GM23338 (cell line): Measurements from ENCODE around the gene ZNF808. TPM values are rescaled to one million over a fixed set of nuclear protein-coding genes. Genes with fewer than 3 reads are reported as not detected.
A peak's percentile ranks its signal among the peaks of the same experiment; 100 is the strongest.

Source experiments
- ATAC-seq: fragments of 200-7000 bp; cut with Tn5 transposase; 3 replicates; pipeline ENCODE4 v1.9.1; 2020
- DNase-seq: peaks from one replicate; pipeline ENCODE4 v3.0.0-alpha.2; 2015; ENCODE audit warnings: low spot score
- H2AFZ ChIP-seq: fragments of 200-600 bp; sonication (generic); 2 replicates; pipeline ENCODE4 v1.8.0; 2016; ENCODE audit warnings: antibody characterized with exemption, mild to moderate bottlenecking, moderate library complexity
- H3F3A ChIP-seq: fragments of 200-600 bp; sonication (generic); replicated peaks from 2 replicates; pipeline ENCODE4 v1.8.0; 2017; ENCODE audit warnings: antibody characterized with exemption, mixed run types, low read depth
- H3K27ac ChIP-seq: fragments of 200-600 bp; sonication (generic); 2 replicates; pipeline ENCODE4 v1.6.1; 2016; ENCODE audit warnings: low read depth
- H3K27me3 ChIP-seq: fragments of 200-600 bp; sonication (generic); 2 replicates; pipeline ENCODE4 v1.8.0; 2016; ENCODE audit warnings: mild to moderate bottlenecking, mixed run types, moderate library complexity; ENCODE audit not compliant: insufficient read depth
- H3K36me3 ChIP-seq: fragments of 200-600 bp; sonication (generic); 2 replicates; pipeline ENCODE4 v1.8.0; 2016; ENCODE audit warnings: mild to moderate bottlenecking; ENCODE audit not compliant: insufficient read depth
- H3K4me1 ChIP-seq: fragments of 200-600 bp; sonication (generic); 2 replicates; pipeline ENCODE4 v1.8.0; 2016; ENCODE audit warnings: mild to moderate bottlenecking, moderate library complexity; ENCODE audit not compliant: insufficient read depth
- H3K4me2 ChIP-seq: fragments of 200-600 bp; sonication (generic); 2 replicates; pipeline ENCODE4 v1.7.1; 2017; ENCODE audit warnings: mixed run types
- H3K4me3 ChIP-seq: fragments of 200-600 bp; sonication (generic); 2 replicates; pipeline ENCODE4 v1.6.1; 2016; ENCODE audit warnings: mixed run types
- H3K79me2 ChIP-seq: fragments of 200-600 bp; sonication (generic); replicated peaks from 2 replicates; pipeline ENCODE4 v1.8.0; 2017; ENCODE audit warnings: mild to moderate bottlenecking; ENCODE audit not compliant: insufficient read depth
- H3K9me2 ChIP-seq: fragments of 200-600 bp; sonication (generic); 2 replicates; pipeline ENCODE4 v1.8.0; 2017; ENCODE audit not compliant: insufficient read depth
- H4K20me1 ChIP-seq: fragments of 200-600 bp; sonication (generic); replicated peaks from 2 replicates; pipeline ENCODE4 v1.8.0; 2017; ENCODE audit warnings: mild to moderate bottlenecking; ENCODE audit not compliant: insufficient read depth
- H3K27ac Mint-ChIP-seq: 2 replicates; pipeline ENCODE4 v1.8.0; 2020; ENCODE audit warnings: inconsistent platforms, mild to moderate bottlenecking, moderate library complexity, mixed read lengths
- H3K27me3 Mint-ChIP-seq: 3 replicates; pipeline ENCODE4 v1.8.0; 2022; ENCODE audit warnings: low read depth, mild to moderate bottlenecking, moderate library complexity, mixed read lengths, inconsistent platforms; ENCODE audit not compliant: insufficient read depth, poor library complexity
- H3K36me3 Mint-ChIP-seq: 3 replicates; pipeline ENCODE4 v1.8.0; 2021; ENCODE audit warnings: low read depth, mild to moderate bottlenecking, inconsistent platforms, moderate library complexity, mixed read lengths
- H3K4me1 Mint-ChIP-seq: 3 replicates; pipeline ENCODE4 v1.8.0; 2020; ENCODE audit warnings: mild to moderate bottlenecking, inconsistent platforms, mixed read lengths
- H3K4me3 Mint-ChIP-seq: 3 replicates; pipeline ENCODE4 v1.8.0; 2021; ENCODE audit warnings: moderate library complexity, mild to moderate bottlenecking, inconsistent platforms, mixed read lengths
- H3K9me3 Mint-ChIP-seq: 3 replicates; pipeline ENCODE4 v1.8.0; 2020; ENCODE audit warnings: moderate library complexity, mild to moderate bottlenecking, inconsistent platforms, mixed read lengths
- CREB1 ChIP-seq: fragments of 250-450 bp; sonication (Bioruptor Pico); IDR thresholded peaks from 2 replicates; pipeline ENCODE4 v1.5.0; 2020; ENCODE audit warnings: low read depth, mild to moderate bottlenecking, moderate library complexity
- CTCF ChIP-seq, 2 experiments: fragments of 200-600 bp in 1 of 2; sonication (generic) in 1 of 2; conservative IDR thresholded peaks; 2 replicates each; pipeline versions ENCODE4 v1.5.1 to v1.6.1; 2016 to 2017; ENCODE audit warnings: antibody characterized with exemption in 2 of 2, low read depth in 2 of 2, mild to moderate bottlenecking in 2 of 2, moderate library complexity in 1 of 2
- EZH2phosphoT487 ChIP-seq: fragments of 200-600 bp; sonication (generic); IDR thresholded peaks from one replicate; pipeline ENCODE4 v1.8.1; 2018; ENCODE audit warnings: antibody characterized with exemption; ENCODE audit not compliant: unreplicated experiment
- JUNB ChIP-seq: IDR thresholded peaks from one replicate; pipeline ENCODE4 v1.6.1; 2016; ENCODE audit warnings: antibody characterized with exemption; ENCODE audit not compliant: unreplicated experiment
- NANOG ChIP-seq: IDR thresholded peaks from 2 replicates; pipeline ENCODE4 v1.6.1; 2016; ENCODE audit warnings: antibody characterized with exemption, borderline replicate concordance
- POLR2AphosphoS5 ChIP-seq: IDR thresholded peaks from 2 replicates; pipeline ENCODE4 v1.6.1; 2016; ENCODE audit warnings: antibody characterized with exemption, low read depth
- STAT1 ChIP-seq: IDR thresholded peaks from one replicate; pipeline ENCODE4 v1.6.1; 2016; ENCODE audit warnings: antibody characterized with exemption; ENCODE audit not compliant: unreplicated experiment
- ZNF114 ChIP-seq: fragments of 250-450 bp; sonication (Bioruptor Pico); IDR thresholded peaks from 2 replicates; pipeline ENCODE4 v1.5.0; 2020; ENCODE audit warnings: mild to moderate bottlenecking, moderate library complexity
- ZNF331 ChIP-seq: fragments of 250-450 bp; sonication (Bioruptor Pico); IDR thresholded peaks from 2 replicates; pipeline ENCODE4 v1.5.0; 2020; ENCODE audit warnings: low read depth, mild to moderate bottlenecking, moderate library complexity
- polyA plus RNA-seq: library from polyadenylated mRNA; unstranded; fragments of >200 nt; fragmentation: Nextera tagmentation; extraction: Ambion mirVana; gene quantifications from 2 replicates; pipeline ENCODE4 v1.2.1, GENCODE V29; 2016
- total RNA-seq: library from RNA; depleted of rRNA; stranded (reverse); fragments of >200 nt; shearing (Covaris generic); gene quantifications from 2 replicates; pipeline ENCODE4 v1.2.3, GENCODE V29; 2014
- TF ChIP-seq, protein P1 (sequence below): IDR thresholded peaks from 2 replicates; pipeline ENCODE4 v1.6.1; 2016; ENCODE audit warnings: antibody characterized with exemption
- TF ChIP-seq, protein P2 (sequence below): fragments of 250-450 bp; sonication (Bioruptor Pico); IDR thresholded peaks from 2 replicates; pipeline ENCODE4 v1.5.0; 2020; ENCODE audit warnings: mild to moderate bottlenecking, moderate library complexity

The ZNF808 gene
- total and polyA plus RNA-seq, 2 experiments from 2014 or later = 10.5 to 32.1 TPM

DNA sequence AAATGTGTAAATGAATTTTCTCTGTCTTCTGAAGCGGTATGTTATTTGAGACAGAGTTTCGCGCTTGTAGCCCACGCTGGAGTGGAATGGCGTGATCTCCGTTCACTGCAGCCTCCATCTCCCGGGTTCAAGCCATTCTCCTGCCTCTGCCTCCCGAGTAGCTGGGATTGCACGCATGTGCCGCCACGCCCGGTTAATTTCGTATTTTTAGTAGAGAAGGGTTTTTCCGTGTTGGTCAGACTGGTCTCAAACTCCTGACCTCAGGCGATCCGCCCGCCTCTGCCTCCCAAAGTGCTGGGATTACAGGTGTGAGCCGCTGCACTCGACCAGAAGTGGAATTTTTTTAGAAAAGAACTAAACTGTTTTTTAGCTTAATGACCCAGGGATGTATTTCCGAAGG, 3.4 kb upstream of the ZNF808 start:
- Mint-ChIP-seq H3K4me3 (no peak overlapping the region), H3K27me3 (peaks cover 15% of the 10 kb centered on the region), H3K9me3 (no peaks in the 10 kb centered on the region; the same call in 1 of the 3 replicates), H3K36me3 (no peaks in the 10 kb centered on the region; the same call in 2 of the 3 replicates), H3K4me1 (peaks cover 32% of the 10 kb centered on the region), H3K27ac (no peak overlapping the region)
- no peaks in the 10 kb centered on the region; the same call in 1 of the 2 replicates for H4K20me1 ChIP-seq
- no peak overlapping the region; the same call in 1 of the 2 replicates for H3K27ac ChIP-seq
- no peaks in the 10 kb centered on the region for H3K36me3 ChIP-seq
- no peak for TF ChIP-seq CTCF (conservative IDR thresholded peaks at IDR 0.05; ENCODE audit: low read depth in 2 of 2)
- TF ChIP-seq POLR2AphosphoS5 = no peak
- H3K79me2 ChIP-seq = peaks cover 7% of the 10 kb centered on the region; the same call in 1 of the 2 replicates
- no peak for DNase-seq
- H3K4me3 ChIP-seq = no peak overlapping the region
- no peak overlapping the region for H3K4me2 ChIP-seq
- H3F3A ChIP-seq = peaks cover 7% of the 10 kb centered on the region
- no peak for ATAC-seq
- H2AFZ ChIP-seq = no peak overlapping the region
- peaks cover 36% of the 10 kb centered on the region for H3K4me1 ChIP-seq
- no peaks in the 10 kb centered on the region for H3K9me2 ChIP-seq
- H3K27me3 ChIP-seq = no peaks in the 10 kb centered on the region

- peaks cover 6% of the 10 kb centered on the region for H3K4me1 ChIP-seq
- no peaks in the 10 kb centered on the region for H3K27me3 ChIP-seq
- peak overlapping the region; percentile 89 for H2AFZ ChIP-seq
- H3K4me1 Mint-ChIP-seq = peaks cover 7% of the 10 kb centered on the region
- DNase-seq = peak; percentile 46
- peak overlapping the region; percentile 91 for H3K27ac Mint-ChIP-seq
- peaks cover 15% of the 10 kb centered on the region for H3K79me2 ChIP-seq
- no peaks in the 10 kb centered on the region; the same call in 2 of the 3 replicates for H3K36me3 Mint-ChIP-seq
- peak overlapping the region; percentile 93 for H3K4me2 ChIP-seq
- peaks cover 4% of the 10 kb centered on the region for H3F3A ChIP-seq
- H3K4me3 ChIP-seq = peak overlapping the region; percentile 99
- H3K4me3 Mint-ChIP-seq = peak overlapping the region; percentile 97
- no peaks in the 10 kb centered on the region for H3K9me2 ChIP-seq
- no peaks in the 10 kb centered on the region; the same call in 1 of the 3 replicates for H3K9me3 Mint-ChIP-seq
- peak; percentile 54 for ATAC-seq
- H4K20me1 ChIP-seq = no peaks in the 10 kb centered on the region; the same call in 1 of the 2 replicates
- peaks cover 10% of the 10 kb centered on the region for H3K27me3 Mint-ChIP-seq
- H3K36me3 ChIP-seq = no peaks in the 10 kb centered on the region
- H3K27ac ChIP-seq = no peak overlapping the region
- TF ChIP-seq, protein P1, sequence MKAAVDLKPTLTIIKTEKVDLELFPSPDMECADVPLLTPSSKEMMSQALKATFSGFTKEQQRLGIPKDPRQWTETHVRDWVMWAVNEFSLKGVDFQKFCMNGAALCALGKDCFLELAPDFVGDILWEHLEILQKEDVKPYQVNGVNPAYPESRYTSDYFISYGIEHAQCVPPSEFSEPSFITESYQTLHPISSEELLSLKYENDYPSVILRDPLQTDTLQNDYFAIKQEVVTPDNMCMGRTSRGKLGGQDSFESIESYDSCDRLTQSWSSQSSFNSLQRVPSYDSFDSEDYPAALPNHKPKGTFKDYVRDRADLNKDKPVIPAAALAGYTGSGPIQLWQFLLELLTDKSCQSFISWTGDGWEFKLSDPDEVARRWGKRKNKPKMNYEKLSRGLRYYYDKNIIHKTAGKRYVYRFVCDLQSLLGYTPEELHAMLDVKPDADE = no peak
- no peak for TF ChIP-seq EZH2phosphoT487
- TF ChIP-seq, protein P2, sequence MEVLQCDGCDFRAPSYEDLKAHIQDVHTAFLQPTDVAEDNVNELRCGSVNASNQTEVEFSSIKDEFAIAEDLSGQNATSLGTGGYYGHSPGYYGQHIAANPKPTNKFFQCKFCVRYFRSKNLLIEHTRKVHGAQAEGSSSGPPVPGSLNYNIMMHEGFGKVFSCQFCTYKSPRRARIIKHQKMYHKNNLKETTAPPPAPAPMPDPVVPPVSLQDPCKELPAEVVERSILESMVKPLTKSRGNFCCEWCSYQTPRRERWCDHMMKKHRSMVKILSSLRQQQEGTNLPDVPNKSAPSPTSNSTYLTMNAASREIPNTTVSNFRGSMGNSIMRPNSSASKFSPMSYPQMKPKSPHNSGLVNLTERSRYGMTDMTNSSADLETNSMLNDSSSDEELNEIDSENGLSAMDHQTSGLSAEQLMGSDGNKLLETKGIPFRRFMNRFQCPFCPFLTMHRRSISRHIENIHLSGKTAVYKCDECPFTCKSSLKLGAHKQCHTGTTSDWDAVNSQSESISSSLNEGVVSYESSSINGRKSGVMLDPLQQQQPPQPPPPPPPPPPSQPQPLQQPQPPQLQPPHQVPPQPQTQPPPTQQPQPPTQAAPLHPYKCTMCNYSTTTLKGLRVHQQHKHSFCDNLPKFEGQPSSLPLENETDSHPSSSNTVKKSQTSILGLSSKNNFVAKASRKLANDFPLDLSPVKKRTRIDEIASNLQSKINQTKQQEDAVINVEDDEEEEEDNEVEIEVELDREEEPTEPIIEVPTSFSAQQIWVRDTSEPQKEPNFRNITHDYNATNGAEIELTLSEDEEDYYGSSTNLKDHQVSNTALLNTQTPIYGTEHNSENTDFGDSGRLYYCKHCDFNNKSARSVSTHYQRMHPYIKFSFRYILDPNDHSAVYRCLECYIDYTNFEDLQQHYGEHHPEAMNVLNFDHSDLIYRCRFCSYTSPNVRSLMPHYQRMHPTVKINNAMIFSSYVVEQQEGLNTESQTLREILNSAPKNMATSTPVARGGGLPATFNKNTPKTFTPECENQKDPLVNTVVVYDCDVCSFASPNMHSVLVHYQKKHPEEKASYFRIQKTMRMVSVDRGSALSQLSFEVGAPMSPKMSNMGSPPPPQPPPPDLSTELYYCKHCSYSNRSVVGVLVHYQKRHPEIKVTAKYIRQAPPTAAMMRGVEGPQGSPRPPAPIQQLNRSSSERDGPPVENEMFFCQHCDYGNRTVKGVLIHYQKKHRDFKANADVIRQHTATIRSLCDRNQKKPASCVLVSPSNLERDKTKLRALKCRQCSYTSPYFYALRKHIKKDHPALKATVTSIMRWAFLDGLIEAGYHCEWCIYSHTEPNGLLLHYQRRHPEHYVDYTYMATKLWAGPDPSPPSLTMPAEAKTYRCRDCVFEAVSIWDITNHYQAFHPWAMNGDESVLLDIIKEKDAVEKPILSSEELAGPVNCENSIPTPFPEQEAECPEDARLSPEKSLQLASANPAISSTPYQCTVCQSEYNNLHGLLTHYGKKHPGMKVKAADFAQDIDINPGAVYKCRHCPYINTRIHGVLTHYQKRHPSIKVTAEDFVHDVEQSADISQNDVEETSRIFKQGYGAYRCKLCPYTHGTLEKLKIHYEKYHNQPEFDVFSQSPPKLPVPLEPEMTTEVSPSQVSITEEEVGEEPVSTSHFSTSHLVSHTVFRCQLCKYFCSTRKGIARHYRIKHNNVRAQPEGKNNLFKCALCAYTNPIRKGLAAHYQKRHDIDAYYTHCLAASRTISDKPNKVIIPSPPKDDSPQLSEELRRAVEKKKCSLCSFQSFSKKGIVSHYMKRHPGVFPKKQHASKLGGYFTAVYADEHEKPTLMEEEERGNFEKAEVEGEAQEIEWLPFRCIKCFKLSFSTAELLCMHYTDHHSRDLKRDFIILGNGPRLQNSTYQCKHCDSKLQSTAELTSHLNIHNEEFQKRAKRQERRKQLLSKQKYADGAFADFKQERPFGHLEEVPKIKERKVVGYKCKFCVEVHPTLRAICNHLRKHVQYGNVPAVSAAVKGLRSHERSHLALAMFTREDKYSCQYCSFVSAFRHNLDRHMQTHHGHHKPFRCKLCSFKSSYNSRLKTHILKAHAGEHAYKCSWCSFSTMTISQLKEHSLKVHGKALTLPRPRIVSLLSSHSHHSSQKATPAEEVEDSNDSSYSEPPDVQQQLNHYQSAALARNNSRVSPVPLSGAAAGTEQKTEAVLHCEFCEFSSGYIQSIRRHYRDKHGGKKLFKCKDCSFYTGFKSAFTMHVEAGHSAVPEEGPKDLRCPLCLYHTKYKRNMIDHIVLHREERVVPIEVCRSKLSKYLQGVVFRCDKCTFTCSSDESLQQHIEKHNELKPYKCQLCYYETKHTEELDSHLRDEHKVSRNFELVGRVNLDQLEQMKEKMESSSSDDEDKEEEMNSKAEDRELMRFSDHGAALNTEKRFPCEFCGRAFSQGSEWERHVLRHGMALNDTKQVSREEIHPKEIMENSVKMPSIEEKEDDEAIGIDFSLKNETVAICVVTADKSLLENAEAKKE (CRISPR knock-in tag) = no peak
- TF ChIP-seq CREB1 (CRISPR knock-in tag) = no peak
- no peak for TF ChIP-seq CTCF (conservative IDR thresholded peaks at IDR 0.05; ENCODE audit: low read depth in 2 of 2)
- TF ChIP-seq STAT1 = no peak
- no peak for TF ChIP-seq NANOG
- no peak for TF ChIP-seq ZNF331
- TF ChIP-seq POLR2AphosphoS5 = no peak
- no peak for TF ChIP-seq ZNF114 (CRISPR knock-in tag)
- no peak for TF ChIP-seq JUNB
These were observed 486 bp downstream of the ZNF808 start for GRCh38 chr19:52527956-52528351.
